ENCODE results near the gene KLF4.

Gene KLF4

GRCh38 chr9:107443786-107444185 lies 45.8 kb downstream of the KLF4 start:
- no peaks in the 10 kb centered on the region for H3K27me3 ChIP-seq (ENCODE audit: insufficient read depth, poor library complexity, severe bottlenecking)
- TF ChIP-seq POLR2AphosphoS5 (IDR thresholded peaks at IDR 0.05; ENCODE audit: low read depth), result no peak
- TF ChIP-seq GABPA (IDR thresholded peaks at IDR 0.05; ENCODE audit: low read depth), result no peak
- no peak for TF ChIP-seq SPI1 (IDR thresholded peaks at IDR 0.05; ENCODE audit: borderline replicate concordance, low read depth)
- no peak for TF ChIP-seq REST (IDR thresholded peaks at IDR 0.05; ENCODE audit: insufficient replicate concordance, low read depth)
- TF ChIP-seq, protein P1, sequence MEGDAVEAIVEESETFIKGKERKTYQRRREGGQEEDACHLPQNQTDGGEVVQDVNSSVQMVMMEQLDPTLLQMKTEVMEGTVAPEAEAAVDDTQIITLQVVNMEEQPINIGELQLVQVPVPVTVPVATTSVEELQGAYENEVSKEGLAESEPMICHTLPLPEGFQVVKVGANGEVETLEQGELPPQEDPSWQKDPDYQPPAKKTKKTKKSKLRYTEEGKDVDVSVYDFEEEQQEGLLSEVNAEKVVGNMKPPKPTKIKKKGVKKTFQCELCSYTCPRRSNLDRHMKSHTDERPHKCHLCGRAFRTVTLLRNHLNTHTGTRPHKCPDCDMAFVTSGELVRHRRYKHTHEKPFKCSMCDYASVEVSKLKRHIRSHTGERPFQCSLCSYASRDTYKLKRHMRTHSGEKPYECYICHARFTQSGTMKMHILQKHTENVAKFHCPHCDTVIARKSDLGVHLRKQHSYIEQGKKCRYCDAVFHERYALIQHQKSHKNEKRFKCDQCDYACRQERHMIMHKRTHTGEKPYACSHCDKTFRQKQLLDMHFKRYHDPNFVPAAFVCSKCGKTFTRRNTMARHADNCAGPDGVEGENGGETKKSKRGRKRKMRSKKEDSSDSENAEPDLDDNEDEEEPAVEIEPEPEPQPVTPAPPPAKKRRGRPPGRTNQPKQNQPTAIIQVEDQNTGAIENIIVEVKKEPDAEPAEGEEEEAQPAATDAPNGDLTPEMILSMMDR (IDR thresholded peaks at IDR 0.05; ENCODE audit: insufficient read depth, low read length), result no peak
- H3K4me3 ChIP-seq (replicated peaks; ENCODE audit: insufficient read depth, low read length), result no peak overlapping the region
- DNase-seq (ENCODE audit: low read depth in 1 of 2, low spot score in 1 of 2), result no peak
- no peak overlapping the region for H3K27ac ChIP-seq (replicated peaks)

DNA sequence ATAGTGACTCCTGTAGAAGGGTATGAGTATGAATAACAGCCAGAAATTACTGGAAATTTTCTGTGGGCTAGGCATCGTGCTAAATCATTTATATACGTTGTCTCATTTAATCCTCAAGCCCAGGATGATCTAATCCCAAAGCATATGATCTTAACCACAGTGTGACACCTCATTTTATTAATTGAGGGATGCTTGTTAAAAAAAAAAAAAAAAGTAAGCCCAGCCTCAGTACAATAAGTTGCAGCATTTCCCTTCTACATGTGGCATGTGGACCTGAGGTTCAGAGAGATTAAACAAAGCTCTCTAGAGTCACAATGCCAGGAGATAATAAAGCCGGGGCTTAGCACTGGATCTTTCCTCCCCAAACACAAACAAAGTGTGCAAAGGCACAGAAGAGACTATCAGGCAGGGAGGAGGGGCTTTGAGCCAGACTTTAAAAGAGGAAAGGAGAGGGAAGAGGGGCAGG lies 49.5 kb downstream of the KLF4 start:
- no peak for DNase-seq (ENCODE audit: low read depth in 1 of 2, low spot score in 1 of 2)
- no peak overlapping the region for H3K27ac ChIP-seq (replicated peaks)
- TF ChIP-seq SPI1 (IDR thresholded peaks at IDR 0.05; ENCODE audit: borderline replicate concordance, low read depth) (no peak), REST (IDR thresholded peaks at IDR 0.05; ENCODE audit: insufficient replicate concordance, low read depth) (no peak), POLR2AphosphoS5 (IDR thresholded peaks at IDR 0.05; ENCODE audit: low read depth) (no peak), GABPA (IDR thresholded peaks at IDR 0.05; ENCODE audit: low read depth) (no peak)
- TF ChIP-seq, protein P1 (IDR thresholded peaks at IDR 0.05; ENCODE audit: insufficient read depth, low read length), result no peak
- no peaks in the 10 kb centered on the region for H3K27me3 ChIP-seq (ENCODE audit: insufficient read depth, poor library complexity, severe bottlenecking)
- no peak overlapping the region for H3K4me3 ChIP-seq (replicated peaks; ENCODE audit: insufficient read depth, low read length)

- Histone ChIP-seq H3K27ac (replicated peaks) (no peak overlapping the region), H3K4me3 (replicated peaks; ENCODE audit: insufficient read depth, low read length) (no peak overlapping the region), H3K27me3 (ENCODE audit: insufficient read depth, poor library complexity, severe bottlenecking) (no peaks in the 10 kb centered on the region)
- no peak for DNase-seq (ENCODE audit: low read depth in 1 of 2, low spot score in 1 of 2)
- no peak for TF ChIP-seq POLR2AphosphoS5 (IDR thresholded peaks at IDR 0.05; ENCODE audit: low read depth)
- no peak for TF ChIP-seq REST (IDR thresholded peaks at IDR 0.05; ENCODE audit: insufficient replicate concordance, low read depth)
- no peak for TF ChIP-seq SPI1 (IDR thresholded peaks at IDR 0.05; ENCODE audit: borderline replicate concordance, low read depth)
- TF ChIP-seq GABPA (IDR thresholded peaks at IDR 0.05; ENCODE audit: low read depth), result no peak
- TF ChIP-seq, protein P1 (IDR thresholded peaks at IDR 0.05; ENCODE audit: insufficient read depth, low read length), result no peak
These were observed 51.1 kb downstream of the KLF4 start for GRCh38 chr9:107438211-107439031.

Data from HL-60 (cell line).